Measurements from ENCODE around the gene CA7. TPM values are rescaled to one million over a fixed set of nuclear protein-coding genes. Genes with fewer than 3 reads are reported as not detected.

Gene CA7
- total RNA-seq, 2 experiments from 2014 or later: 0.12 TPM; not detected in 1

GRCh38 chr16:66832190-66832589, 12.0 kb upstream of the CA7 start:
- Mint-ChIP-seq H3K9me3 (no peaks in the 10 kb centered on the region), H3K27me3 (no peaks in the 10 kb centered on the region), H3K4me1 (ENCODE audit: low read depth) (peaks cover 37% of the 10 kb centered on the region), H3K4me3 (no peak overlapping the region), H3K27ac (no peak overlapping the region), H3K36me3 (peaks cover 6% of the 10 kb centered on the region)
- ChIA-PET CTCF (interaction anchor here (0.7 to 15.9 kb wide), 5 partner anchors 28 to 95 kb away, joined by 5 to 355 read pairs (median 20); partner anchors contain the start of gene PDP2), POLR2A (no interaction called here)
- DNase-seq: no peak
- intact Hi-C loops (cut with micrococcal nuclease): loop anchor here (5.0 kb wide), 1 partner anchor 95 kb away; the partner anchor contains the start of gene RRAD

GRCh38 chr16:66832661-66833305, 11.4 kb upstream of the CA7 start:
- POLR2A ChIA-PET: no interaction called here

DNA sequence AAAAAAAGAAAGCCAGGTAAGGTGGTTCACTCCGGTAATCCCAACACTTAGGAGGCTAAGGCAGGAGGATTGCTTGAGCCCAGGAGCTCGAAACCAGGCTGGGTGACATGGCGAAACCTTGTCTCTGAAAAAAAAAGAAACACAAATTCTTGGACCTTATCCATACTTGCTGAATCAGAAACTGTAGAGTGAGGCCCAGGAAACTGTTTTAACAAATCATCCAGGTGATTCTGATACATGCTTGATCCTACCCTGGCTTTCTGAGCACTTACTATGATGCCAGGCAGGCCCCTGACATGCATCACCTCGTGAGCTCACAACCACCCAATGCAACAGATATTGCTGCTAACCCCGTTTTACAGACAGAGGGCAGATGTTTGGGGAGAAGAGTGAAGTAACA, 9.5 kb upstream of the CA7 start:
- H3K36me3 Mint-ChIP-seq: no peaks in the 10 kb centered on the region
- POLR2A ChIA-PET: no interaction called here
- no peak for DNase-seq
- no peak overlapping the region for H3K27ac Mint-ChIP-seq
- H3K27me3 Mint-ChIP-seq: peaks cover 1% of the 10 kb centered on the region
- intact Hi-C loops (cut with micrococcal nuclease): loop anchor here (5.0 kb wide), 1 partner anchor 93 kb away; the partner anchor contains the start of gene RRAD
- H3K9me3 Mint-ChIP-seq: no peaks in the 10 kb centered on the region
- peaks cover 20% of the 10 kb centered on the region for H3K4me1 Mint-ChIP-seq (ENCODE audit: low read depth)
- no peak overlapping the region for H3K4me3 Mint-ChIP-seq
- CTCF ChIA-PET: interaction anchor here (0.7 to 15.9 kb wide), 3 partner anchors 28 to 75 kb away, joined by 4 to 355 read pairs (median 5); no protein-coding TSS in a partner anchor

More at GRCh38 chr16:66832661-66833305, 11.4 kb upstream of the CA7 start:
- no peak overlapping the region for H3K27ac Mint-ChIP-seq
- H3K9me3 Mint-ChIP-seq: no peaks in the 10 kb centered on the region
- no peak overlapping the region for H3K4me3 Mint-ChIP-seq
- H3K4me1 Mint-ChIP-seq (ENCODE audit: low read depth): peaks cover 33% of the 10 kb centered on the region
- peaks cover 3% of the 10 kb centered on the region for H3K36me3 Mint-ChIP-seq
- no peaks in the 10 kb centered on the region for H3K27me3 Mint-ChIP-seq
- intact Hi-C loops (cut with micrococcal nuclease): loop anchor here (5.0 kb wide), 1 partner anchor 95 kb away; the partner anchor contains the start of gene RRAD
- CTCF ChIA-PET: interaction anchor here (15.9 kb wide), 1 partner anchor 37 kb away, joined by 355 read pairs; no protein-coding TSS in a partner anchor
- no peak for DNase-seq

DNA sequence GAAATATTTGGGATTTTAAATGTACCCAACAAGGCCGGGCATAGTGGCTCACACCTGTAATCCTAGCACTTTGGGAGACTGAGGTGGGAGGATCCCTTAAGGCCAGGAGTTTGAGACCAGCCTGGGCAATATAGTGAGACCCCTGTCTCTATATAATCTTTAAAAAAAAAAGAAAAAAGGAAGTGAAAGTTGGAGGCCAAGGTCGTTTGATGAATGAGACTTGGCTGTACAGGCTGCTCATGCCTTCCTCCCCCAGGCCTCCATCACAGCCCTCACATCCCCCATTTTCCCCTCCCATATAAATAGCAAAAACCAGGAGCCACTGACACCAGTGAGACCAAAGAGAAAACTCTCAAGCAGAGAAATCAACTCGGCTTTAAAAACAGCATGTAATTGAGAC, 3.3 kb upstream of the CA7 start:
- ChIA-PET POLR2A (no interaction called here), CTCF (interaction anchor here (1.0 to 1.3 kb wide), 2 partner anchors 10 to 15 kb away, joined by 3 to 4 read pairs; partner anchors contain the start of gene NAE1)
- Mint-ChIP-seq H3K27me3 (peaks cover 28% of the 10 kb centered on the region), H3K27ac (no peak overlapping the region), H3K9me3 (no peaks in the 10 kb centered on the region), H3K36me3 (no peaks in the 10 kb centered on the region), H3K4me1 (ENCODE audit: low read depth) (peaks cover 6% of the 10 kb centered on the region), H3K4me3 (no peak overlapping the region)
- intact Hi-C loops (cut with micrococcal nuclease): no loop called here
- no peak for DNase-seq

DNA sequence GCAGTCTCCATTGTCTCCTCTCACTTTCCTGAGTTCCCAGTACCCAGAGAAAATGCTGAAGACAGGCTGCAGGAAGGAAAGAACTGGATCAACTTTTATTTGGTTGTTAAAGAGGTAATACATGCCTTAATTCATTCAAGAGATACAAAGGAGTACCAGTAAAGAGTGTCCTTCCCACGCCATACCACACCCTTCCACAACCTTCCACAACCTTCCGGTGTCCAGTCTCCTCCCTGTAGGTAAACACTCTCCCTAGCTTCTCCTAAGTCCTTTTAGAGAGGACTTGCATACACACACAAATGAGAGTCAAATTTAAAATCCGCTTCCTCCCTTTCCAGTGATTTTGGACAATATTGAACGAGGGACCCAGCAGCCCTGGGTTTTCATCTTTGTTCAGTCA, 2.8 kb upstream of the CA7 start:
- Mint-ChIP-seq H3K27ac (no peak overlapping the region), H3K9me3 (no peaks in the 10 kb centered on the region), H3K36me3 (no peaks in the 10 kb centered on the region), H3K4me1 (ENCODE audit: low read depth) (peaks cover 6% of the 10 kb centered on the region), H3K27me3 (peaks cover 32% of the 10 kb centered on the region), H3K4me3 (no peak overlapping the region)
- CTCF ChIA-PET: interaction anchor here (0.6 to 2.6 kb wide), 3 partner anchors 11 to 15 kb away, joined by 4 to 19 read pairs (median 5); partner anchors contain the start of gene NAE1
- no peak for DNase-seq
- intact Hi-C loops (cut with micrococcal nuclease): no loop called here
- POLR2A ChIA-PET: no interaction called here

- peaks cover 6% of the 10 kb centered on the region for H3K4me1 Mint-ChIP-seq (ENCODE audit: low read depth)
These were observed 1.4 kb upstream of the CA7 start for GRCh38 chr16:66842765-66843164.

GRCh38 chr16:66843191-66843590, 1.0 kb upstream of the CA7 start:
- H3K27me3 Mint-ChIP-seq: peaks cover 33% of the 10 kb centered on the region
- H3K4me3 Mint-ChIP-seq: no peak overlapping the region
- POLR2A ChIA-PET: no interaction called here

More at GRCh38 chr16:66842765-66843164, 1.4 kb upstream of the CA7 start:
- peaks cover 33% of the 10 kb centered on the region for H3K27me3 Mint-ChIP-seq
- H3K4me3 Mint-ChIP-seq: no peak overlapping the region
- ChIA-PET CTCF (interaction anchor here (1.4 to 2.6 kb wide), 2 partner anchors 13 to 25 kb away, joined by 4 to 19 read pairs; partner anchors contain the start of gene NAE1), POLR2A (no interaction called here)
- no peak for DNase-seq
- H3K9me3 Mint-ChIP-seq: no peaks in the 10 kb centered on the region
- H3K27ac Mint-ChIP-seq: no peak overlapping the region
- intact Hi-C loops (cut with micrococcal nuclease): no loop called here
- H3K36me3 Mint-ChIP-seq: no peaks in the 10 kb centered on the region

GRCh38 chr16:66844009-66844341, 239 bp upstream of the CA7 start:
- CTCF ChIA-PET: interaction anchor here (1.2 to 2.6 kb wide), 3 partner anchors 14 to 193 kb away, joined by 3 to 19 read pairs (median 4); partner anchors contain the start of gene NAE1
- Mint-ChIP-seq H3K4me1 (ENCODE audit: low read depth) (peaks cover 13% of the 10 kb centered on the region), H3K27me3 (peaks cover 32% of the 10 kb centered on the region), H3K9me3 (no peaks in the 10 kb centered on the region), H3K27ac (no peak overlapping the region), H3K36me3 (no peaks in the 10 kb centered on the region), H3K4me3 (peak overlapping the region; percentile 41)
- POLR2A ChIA-PET: no interaction called here
- intact Hi-C loops (cut with micrococcal nuclease): no loop called here
- no peak for DNase-seq

More at GRCh38 chr16:66843191-66843590, 1.0 kb upstream of the CA7 start:
- DNase-seq: no peak
- CTCF ChIA-PET: interaction anchor here (1.2 to 2.6 kb wide), 3 partner anchors 13 to 192 kb away, joined by 3 to 19 read pairs (median 4); partner anchors contain the start of gene NAE1
- peaks cover 10% of the 10 kb centered on the region for H3K4me1 Mint-ChIP-seq (ENCODE audit: low read depth)
- H3K27ac Mint-ChIP-seq: no peak overlapping the region
- intact Hi-C loops (cut with micrococcal nuclease): no loop called here
- H3K36me3 Mint-ChIP-seq: no peaks in the 10 kb centered on the region
- no peaks in the 10 kb centered on the region for H3K9me3 Mint-ChIP-seq

DNA sequence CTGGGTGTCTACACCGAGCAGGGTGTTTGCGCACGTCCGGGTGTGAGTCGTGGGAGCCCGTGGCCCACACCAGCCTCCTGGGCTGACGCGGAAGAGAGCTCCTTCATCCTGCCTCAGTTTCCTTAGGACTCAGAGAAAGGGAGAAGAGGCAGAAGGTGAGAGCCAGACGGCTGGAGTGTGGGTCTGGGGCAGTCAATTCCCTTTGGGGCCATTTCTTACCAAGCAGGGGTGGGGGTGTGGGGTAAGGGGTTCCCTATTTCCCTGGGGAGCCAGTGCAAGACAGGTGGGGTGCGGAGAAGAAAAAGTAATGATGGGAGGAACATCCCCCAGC, 831 bp downstream of the CA7 start:
- Mint-ChIP-seq H3K27me3 (peaks cover 32% of the 10 kb centered on the region), H3K27ac (no peak overlapping the region), H3K4me3 (no peak overlapping the region), H3K36me3 (no peaks in the 10 kb centered on the region), H3K4me1 (ENCODE audit: low read depth) (peaks cover 13% of the 10 kb centered on the region), H3K9me3 (no peaks in the 10 kb centered on the region)
- DNase-seq: no peak
- ChIA-PET POLR2A (no interaction called here), CTCF (interaction anchor here (1.2 kb wide), 1 partner anchor 15 kb away, joined by 5 read pairs; the partner anchor contains the start of gene NAE1)
- intact Hi-C loops (cut with micrococcal nuclease): no loop called here

DNA sequence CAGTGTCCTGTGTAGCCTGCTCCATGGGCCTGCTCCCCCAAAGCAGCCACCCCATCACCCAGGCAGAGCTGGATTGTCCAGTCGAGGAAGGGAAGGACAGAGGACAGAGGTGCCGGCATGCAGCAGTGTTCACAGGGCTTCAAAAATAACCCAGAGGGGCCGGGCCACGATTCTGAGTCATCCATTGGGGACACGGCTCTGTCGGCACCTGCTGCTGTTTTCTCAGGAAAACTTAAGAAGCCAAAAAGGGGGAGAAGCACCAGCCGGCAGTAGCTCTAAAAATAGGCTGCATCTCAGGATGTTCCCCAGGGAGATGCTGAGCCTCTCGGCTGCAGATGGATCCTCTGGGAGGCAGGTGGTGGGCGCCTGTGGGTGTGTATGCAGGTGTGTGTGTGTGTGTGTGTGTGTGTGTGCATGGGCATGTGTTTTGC, 1.6 kb downstream of the CA7 start:
- ChIA-PET CTCF (interaction anchor here (1.2 to 1.9 kb wide), 2 partner anchors 15 to 22 kb away, joined by 5 to 12 read pairs; partner anchors contain the start of gene NAE1), POLR2A (interaction anchor here (1.1 kb wide), 1 partner anchor 22 kb away, joined by 3 read pairs; no protein-coding TSS in a partner anchor)
- intact Hi-C loops (cut with micrococcal nuclease): no loop called here
- H3K27ac Mint-ChIP-seq: no peak overlapping the region
- no peaks in the 10 kb centered on the region for H3K9me3 Mint-ChIP-seq
- no peak overlapping the region for H3K4me3 Mint-ChIP-seq
- no peak for DNase-seq
- H3K27me3 Mint-ChIP-seq: peaks cover 32% of the 10 kb centered on the region
- H3K4me1 Mint-ChIP-seq (ENCODE audit: low read depth): peaks cover 13% of the 10 kb centered on the region
- no peaks in the 10 kb centered on the region for H3K36me3 Mint-ChIP-seq

DNA sequence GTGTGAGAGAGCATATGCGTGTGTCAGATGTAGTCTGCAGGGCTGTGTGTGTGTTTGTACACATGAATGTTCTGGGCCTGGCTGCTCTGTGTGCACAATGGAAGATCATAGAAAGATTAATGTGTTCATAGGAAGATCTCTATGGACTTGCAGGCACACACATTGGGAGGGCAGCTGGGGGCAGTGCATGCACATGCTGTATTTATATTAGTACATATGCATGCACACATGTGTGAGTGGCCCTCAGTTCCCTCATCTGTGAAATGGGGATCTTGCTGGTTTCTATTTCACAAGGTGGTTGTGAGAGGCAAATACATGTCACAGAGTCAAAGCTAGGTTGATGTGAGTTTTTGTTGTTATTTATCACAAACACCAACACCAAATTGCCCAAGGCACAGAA, 2.1 kb downstream of the CA7 start:
- intact Hi-C loops (cut with micrococcal nuclease): no loop called here
- ChIA-PET CTCF (interaction anchor here (1.1 to 1.9 kb wide), 2 partner anchors 22 to 26 kb away, joined by 4 to 12 read pairs; no protein-coding TSS in a partner anchor), POLR2A (interaction anchor here (1.1 to 1.3 kb wide), 2 partner anchors 15 to 21 kb away, joined by 3 read pairs; partner anchors contain the start of gene NAE1)
- no peak for DNase-seq
- peaks cover 13% of the 10 kb centered on the region for H3K4me1 Mint-ChIP-seq (ENCODE audit: low read depth)
- no peaks in the 10 kb centered on the region for H3K9me3 Mint-ChIP-seq
- no peak overlapping the region for H3K27ac Mint-ChIP-seq
- H3K27me3 Mint-ChIP-seq: peaks cover 32% of the 10 kb centered on the region
- no peaks in the 10 kb centered on the region for H3K36me3 Mint-ChIP-seq
- H3K4me3 Mint-ChIP-seq: no peak overlapping the region

DNA sequence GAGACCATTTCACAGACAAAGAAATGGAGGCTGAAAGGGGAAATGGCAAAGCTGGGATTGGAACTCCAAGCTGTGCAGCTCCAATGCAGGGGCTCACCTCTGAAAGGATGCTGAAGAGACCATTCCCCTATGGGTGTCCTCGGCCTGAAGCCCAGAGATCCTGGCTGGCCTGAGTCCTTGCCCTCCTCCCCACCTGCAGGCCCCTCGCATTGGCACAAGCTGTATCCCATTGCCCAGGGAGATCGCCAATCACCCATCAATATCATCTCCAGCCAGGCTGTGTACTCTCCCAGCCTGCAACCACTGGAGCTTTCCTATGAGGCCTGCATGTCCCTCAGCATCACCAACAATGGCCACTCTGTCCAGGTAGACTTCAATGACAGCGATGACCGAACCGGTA, 2.6 kb downstream of the CA7 start:
- peaks cover 32% of the 10 kb centered on the region for H3K27me3 Mint-ChIP-seq
- H3K36me3 Mint-ChIP-seq: no peaks in the 10 kb centered on the region
- H3K27ac Mint-ChIP-seq: no peak overlapping the region
- no peaks in the 10 kb centered on the region for H3K9me3 Mint-ChIP-seq
- ChIA-PET CTCF (interaction anchor here (0.6 to 1.9 kb wide), 3 partner anchors 21 to 173 kb away, joined by 4 to 12 read pairs (median 4); no protein-coding TSS in a partner anchor), POLR2A (interaction anchor here (1.1 to 1.3 kb wide), 2 partner anchors 16 to 21 kb away, joined by 3 read pairs; partner anchors contain the start of gene NAE1)
- DNase-seq: no peak
- intact Hi-C loops (cut with micrococcal nuclease): no loop called here
- H3K4me3 Mint-ChIP-seq: no peak overlapping the region
- H3K4me1 Mint-ChIP-seq (ENCODE audit: low read depth): peaks cover 13% of the 10 kb centered on the region
